Measurements from ENCODE around the gene VSIG8. TPM values are rescaled to one million over a fixed set of nuclear protein-coding genes. Genes with fewer than 3 reads are reported as not detected.

Gene VSIG8
- total and polyA plus RNA-seq, 8 donors: 0.30 to 2.5 TPM; not detected in 6

GRCh38 chr1:159843459-159843858 is 19.0 kb downstream of the VSIG8 start:
- H3K36me3 ChIP-seq: peaks cover 0 to 12% (median 0%) of the 10 kb centered on the region in 4 donors
- 76 to 98% (median 91%) methylated on average over 4 of the region's 4 CpGs for WGBS, 5 donors
- no peaks in the 10 kb centered on the region for H3K4me1 ChIP-seq
- H3K27me3 ChIP-seq: no peaks in the 10 kb centered on the region
- H3K4me3 ChIP-seq: no peak overlapping the region
- H3K27ac ChIP-seq: no peak overlapping the region
- no peak for DNase-seq
- intact Hi-C loops (cut with DNase I; ENCODE audit: low total_unique reads): no loop called here
- H3K9me3 ChIP-seq: no peaks in the 10 kb centered on the region
- no peak for TF ChIP-seq EP300 (IDR thresholded peaks at IDR 0.05)
- TF ChIP-seq POLR2AphosphoS5 (IDR thresholded peaks at IDR 0.05): no peak
- TF ChIP-seq POLR2A (IDR thresholded peaks at IDR 0.05): no peak
- TF ChIP-seq, protein P1, sequence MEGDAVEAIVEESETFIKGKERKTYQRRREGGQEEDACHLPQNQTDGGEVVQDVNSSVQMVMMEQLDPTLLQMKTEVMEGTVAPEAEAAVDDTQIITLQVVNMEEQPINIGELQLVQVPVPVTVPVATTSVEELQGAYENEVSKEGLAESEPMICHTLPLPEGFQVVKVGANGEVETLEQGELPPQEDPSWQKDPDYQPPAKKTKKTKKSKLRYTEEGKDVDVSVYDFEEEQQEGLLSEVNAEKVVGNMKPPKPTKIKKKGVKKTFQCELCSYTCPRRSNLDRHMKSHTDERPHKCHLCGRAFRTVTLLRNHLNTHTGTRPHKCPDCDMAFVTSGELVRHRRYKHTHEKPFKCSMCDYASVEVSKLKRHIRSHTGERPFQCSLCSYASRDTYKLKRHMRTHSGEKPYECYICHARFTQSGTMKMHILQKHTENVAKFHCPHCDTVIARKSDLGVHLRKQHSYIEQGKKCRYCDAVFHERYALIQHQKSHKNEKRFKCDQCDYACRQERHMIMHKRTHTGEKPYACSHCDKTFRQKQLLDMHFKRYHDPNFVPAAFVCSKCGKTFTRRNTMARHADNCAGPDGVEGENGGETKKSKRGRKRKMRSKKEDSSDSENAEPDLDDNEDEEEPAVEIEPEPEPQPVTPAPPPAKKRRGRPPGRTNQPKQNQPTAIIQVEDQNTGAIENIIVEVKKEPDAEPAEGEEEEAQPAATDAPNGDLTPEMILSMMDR (IDR thresholded peaks at IDR 0.05): no peak

DNA sequence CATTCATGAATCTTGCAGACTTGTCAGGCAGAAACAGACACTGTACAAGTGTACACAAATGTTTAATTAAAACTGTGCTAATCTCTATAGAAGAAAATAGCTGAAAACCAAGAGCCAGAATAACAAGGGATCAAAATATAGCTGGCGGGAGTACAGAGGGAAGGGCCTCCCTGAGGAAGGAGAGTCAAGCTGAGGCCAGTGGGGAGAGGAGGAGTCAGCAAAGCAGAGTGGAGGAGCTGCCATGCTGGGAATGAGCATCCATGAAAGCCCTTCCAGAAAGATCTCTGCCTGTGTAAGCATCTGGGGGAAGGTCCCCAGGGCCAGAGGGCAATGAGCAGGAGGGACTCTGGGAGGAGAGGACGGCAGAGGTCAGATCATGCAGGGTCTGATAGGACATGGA is 20.7 kb downstream of the VSIG8 start:
- WGBS, 5 donors: 85 to 89% (median 87%) methylated on average over 2 of the region's 2 CpGs
- intact Hi-C loops (cut with DNase I; ENCODE audit: low total_unique reads): no loop called here
- TF ChIP-seq EP300 (IDR thresholded peaks at IDR 0.05): no peak
- TF ChIP-seq POLR2AphosphoS5 (IDR thresholded peaks at IDR 0.05): no peak
- TF ChIP-seq, protein P1 (IDR thresholded peaks at IDR 0.05): no peak
- no peak for TF ChIP-seq POLR2A (IDR thresholded peaks at IDR 0.05)

DNA sequence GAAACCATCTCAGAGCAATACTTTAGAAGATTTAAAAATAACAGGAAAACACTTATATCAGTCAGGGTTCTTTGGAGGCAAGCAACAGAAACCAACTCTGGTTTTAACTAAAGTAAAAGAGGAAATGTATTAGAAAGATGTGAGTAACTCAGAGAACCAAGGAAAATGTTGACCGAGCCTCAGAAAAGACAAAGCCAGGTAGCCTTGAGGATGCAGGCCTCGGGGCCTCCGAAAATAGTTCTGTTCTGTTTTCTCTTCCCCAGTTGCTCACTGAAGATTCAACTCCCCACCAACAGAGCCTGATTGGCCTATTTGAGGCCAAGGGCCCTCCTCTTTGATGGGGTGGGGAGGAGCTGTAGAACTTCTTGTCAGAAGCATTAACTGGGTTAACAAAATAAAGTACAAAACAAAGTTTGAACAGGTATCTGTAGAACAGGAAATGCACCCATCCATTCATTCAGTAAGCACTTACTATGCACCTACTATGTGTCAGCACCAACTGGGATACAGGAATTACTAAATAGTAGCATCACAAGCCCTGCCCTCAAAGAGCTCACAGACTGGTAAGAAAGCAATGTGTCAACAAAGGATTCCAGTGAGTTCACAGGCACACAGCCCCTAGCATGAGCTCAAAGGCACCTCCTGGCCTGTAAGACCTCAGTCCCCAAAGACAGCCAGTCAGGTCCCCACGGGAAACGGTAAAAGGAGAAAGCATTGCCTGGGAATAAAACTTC is 23.2 kb downstream of the VSIG8 start:
- no peak overlapping the region for H3K4me3 ChIP-seq
- H3K27ac ChIP-seq: no peak overlapping the region
- intact Hi-C loops (cut with DNase I; ENCODE audit: low total_unique reads): no loop called here
- H3K9me3 ChIP-seq: no peaks in the 10 kb centered on the region
- no peaks in the 10 kb centered on the region for H3K4me1 ChIP-seq
- 89 to 95% (median 92%) methylated on average over 5 of the region's 5 CpGs for WGBS, 5 donors
- H3K36me3 ChIP-seq: peaks cover 0 to 50% (median 8%) of the 10 kb centered on the region in 4 donors
- TF ChIP-seq, protein P1 (IDR thresholded peaks at IDR 0.05): no peak
- TF ChIP-seq POLR2AphosphoS5 (IDR thresholded peaks at IDR 0.05) (no peak), POLR2A (IDR thresholded peaks at IDR 0.05) (no peak)
- DNase-seq: no peak
- no peaks in the 10 kb centered on the region for H3K27me3 ChIP-seq

More for the DNA sequence above, 20.7 kb downstream of the VSIG8 start:
- Histone ChIP-seq H3K4me3 (no peak overlapping the region), H3K27me3 (no peaks in the 10 kb centered on the region), H3K4me1 (no peaks in the 10 kb centered on the region), H3K36me3 (peaks cover 0 to 28% (median under 1%) of the 10 kb centered on the region in 4 donors), H3K27ac (no peak overlapping the region), H3K9me3 (no peaks in the 10 kb centered on the region)
- peak in 1 of 2 donors; percentile 60 for DNase-seq

GRCh38 chr1:159838715-159839114 is 23.7 kb downstream of the VSIG8 start:
- H3K27me3 ChIP-seq: no peaks in the 10 kb centered on the region
- TF ChIP-seq, protein P1 (IDR thresholded peaks at IDR 0.05): no peak
- no peak for TF ChIP-seq POLR2A (IDR thresholded peaks at IDR 0.05)
- TF ChIP-seq POLR2AphosphoS5 (IDR thresholded peaks at IDR 0.05): no peak
- no peak for TF ChIP-seq EP300 (IDR thresholded peaks at IDR 0.05)
- peaks cover 0 to 54% (median 8%) of the 10 kb centered on the region in 4 donors for H3K36me3 ChIP-seq
- DNase-seq: no peak
- no peaks in the 10 kb centered on the region for H3K4me1 ChIP-seq
- 25 to 63% (median 36%) methylated on average over 1 of the region's 1 CpG for WGBS, 5 donors
- no peak overlapping the region for H3K4me3 ChIP-seq
- H3K9me3 ChIP-seq: no peaks in the 10 kb centered on the region
- no peak overlapping the region for H3K27ac ChIP-seq
- intact Hi-C loops (cut with DNase I; ENCODE audit: low total_unique reads): no loop called here
